AG04450 (cell line): ENCODE data around the gene PISD. TPM values are rescaled to one million over a fixed set of nuclear protein-coding genes. Genes with fewer than 3 reads are reported as not detected.

ENCODE experiments used
- CTCF ChIA-PET: fragments of 300-600, 350-600 bp; formaldehyde crosslinking; extraction: SDS; loops from one replicate; lab custom pipeline; 2022; ENCODE audit warnings: antibody characterized with exemption, inconsistent platforms; lab: Charles Lee
- POLR2A ChIA-PET: fragments of 350-600 bp; formaldehyde crosslinking; extraction: SDS; loops from one replicate; lab custom pipeline; 2021; ENCODE audit warnings: antibody characterized with exemption, inconsistent platforms; lab: Yijun Ruan, JAX
- DNase-seq: peaks from one replicate; pipeline ENCODE4 v3.0.0-alpha.2; 2011; ENCODE audit warnings: low read depth, low spot score
- H3K27ac ChIP-seq: one replicate; pipeline ENCODE4 v1.5.1; 2012; ENCODE audit warnings: low read depth, low read length, control low read depth
- H3K27me3 ChIP-seq: one replicate; pipeline ENCODE4 v1.6.0; 2012; ENCODE audit warnings: low read length; ENCODE audit not compliant: control insufficient read depth, insufficient read depth
- H3K4me3 ChIP-seq: 2 replicates; pipeline ENCODE4 v1.5.1; 2011; ENCODE audit warnings: mild to moderate bottlenecking, low read depth, low read length, control low read depth
- H3K9me3 ChIP-seq: 2 replicates; pipeline ENCODE4 v1.5.1; 2012; ENCODE audit warnings: low read length; ENCODE audit not compliant: control insufficient read depth, insufficient read depth
- polyA plus RNA-seq: library from polyadenylated mRNA; depleted of rRNA; stranded (reverse); fragments of >200 nt; gene quantifications from 2 replicates; pipeline ENCODE4 v1.2.3, GENCODE V29; 2011
- TF ChIP-seq, protein P1 (sequence below): IDR thresholded peaks from 2 replicates; pipeline ENCODE4 v1.5.1; 2011; ENCODE audit warnings: low read depth, low read length, control low read depth, inconsistent platforms

The PISD gene
- polyA plus RNA-seq, 1 experiment, result 21.6 TPM

DNA sequence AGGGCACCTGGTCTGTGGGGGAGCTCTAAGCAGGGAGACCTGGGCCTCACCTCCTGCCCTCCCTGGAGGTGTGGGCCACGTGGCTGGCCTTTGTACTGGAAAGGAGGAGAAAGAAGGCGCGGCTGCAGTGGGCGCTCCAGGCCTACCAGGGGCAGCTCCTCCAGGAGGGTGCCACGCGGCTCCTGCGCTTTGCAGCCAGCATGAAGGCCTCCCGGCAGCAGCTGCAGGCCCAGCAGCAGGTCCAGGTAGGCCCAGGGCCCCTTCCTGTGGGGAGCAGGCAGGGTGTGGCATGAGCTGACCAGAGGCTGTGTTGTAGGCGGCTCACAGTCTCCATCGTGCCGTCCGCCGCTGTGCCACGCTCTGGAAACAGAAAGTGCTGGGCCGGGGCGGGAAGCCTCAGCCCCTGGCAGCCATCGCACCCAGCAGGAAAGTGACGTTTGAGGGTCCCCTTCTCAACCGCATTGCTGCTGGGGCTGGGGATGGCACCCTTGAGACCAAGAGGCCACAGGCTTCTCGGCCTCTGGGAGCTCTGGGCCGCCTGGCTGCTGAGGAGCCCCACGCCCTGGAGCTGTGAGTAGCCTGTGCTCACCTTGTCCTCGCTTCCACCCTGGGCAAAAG is 48.6 kb downstream of the PISD start:
- H3K9me3 ChIP-seq, result no peaks in the 10 kb centered on the region; the same call in 1 of the 2 replicates
- ChIA-PET CTCF (interaction anchor here (1.2 kb wide), 1 partner anchor 162 kb away, joined by 3 read pairs; no protein-coding TSS in a partner anchor), POLR2A (interaction anchor here (1.1 kb wide), 1 partner anchor 17 kb away, joined by 3 read pairs; no protein-coding TSS in a partner anchor)
- no peak overlapping the region for H3K27ac ChIP-seq
- no peak overlapping the region for H3K4me3 ChIP-seq
- no peaks in the 10 kb centered on the region for H3K27me3 ChIP-seq
- no peak for DNase-seq
- TF ChIP-seq, protein P1, sequence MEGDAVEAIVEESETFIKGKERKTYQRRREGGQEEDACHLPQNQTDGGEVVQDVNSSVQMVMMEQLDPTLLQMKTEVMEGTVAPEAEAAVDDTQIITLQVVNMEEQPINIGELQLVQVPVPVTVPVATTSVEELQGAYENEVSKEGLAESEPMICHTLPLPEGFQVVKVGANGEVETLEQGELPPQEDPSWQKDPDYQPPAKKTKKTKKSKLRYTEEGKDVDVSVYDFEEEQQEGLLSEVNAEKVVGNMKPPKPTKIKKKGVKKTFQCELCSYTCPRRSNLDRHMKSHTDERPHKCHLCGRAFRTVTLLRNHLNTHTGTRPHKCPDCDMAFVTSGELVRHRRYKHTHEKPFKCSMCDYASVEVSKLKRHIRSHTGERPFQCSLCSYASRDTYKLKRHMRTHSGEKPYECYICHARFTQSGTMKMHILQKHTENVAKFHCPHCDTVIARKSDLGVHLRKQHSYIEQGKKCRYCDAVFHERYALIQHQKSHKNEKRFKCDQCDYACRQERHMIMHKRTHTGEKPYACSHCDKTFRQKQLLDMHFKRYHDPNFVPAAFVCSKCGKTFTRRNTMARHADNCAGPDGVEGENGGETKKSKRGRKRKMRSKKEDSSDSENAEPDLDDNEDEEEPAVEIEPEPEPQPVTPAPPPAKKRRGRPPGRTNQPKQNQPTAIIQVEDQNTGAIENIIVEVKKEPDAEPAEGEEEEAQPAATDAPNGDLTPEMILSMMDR, result no peak

DNA sequence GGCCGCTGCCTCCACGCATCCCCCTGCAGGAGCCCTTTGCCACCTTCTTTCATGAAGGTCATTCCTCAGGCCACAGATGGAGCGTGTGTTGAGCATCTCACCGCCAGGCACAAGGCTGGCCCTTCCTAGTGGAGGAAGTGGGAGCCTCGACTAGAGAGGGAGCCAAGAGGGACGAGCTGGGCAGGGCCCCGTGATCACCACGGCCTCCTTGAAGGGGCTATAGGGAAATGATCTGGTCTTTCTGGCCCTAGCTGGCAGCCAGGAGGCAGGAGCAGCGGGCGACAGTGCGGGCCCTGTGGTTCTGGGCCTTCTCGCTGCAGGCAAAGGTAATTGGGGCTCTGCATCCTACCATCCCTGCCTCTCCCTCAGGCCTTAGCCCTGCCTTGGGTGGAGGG is 49.1 kb downstream of the PISD start:
- TF ChIP-seq, protein P1, result no peak
- POLR2A ChIA-PET, result interaction anchor here (1.1 kb wide), 1 partner anchor 17 kb away, joined by 3 read pairs; no protein-coding TSS in a partner anchor
- Histone ChIP-seq H3K4me3 (no peak overlapping the region), H3K27me3 (no peaks in the 10 kb centered on the region), H3K9me3 (no peaks in the 10 kb centered on the region; the same call in 1 of the 2 replicates), H3K27ac (no peak overlapping the region)
- DNase-seq, result no peak
- CTCF ChIA-PET, result interaction anchor here (1.2 kb wide), 1 partner anchor 161 kb away, joined by 3 read pairs; no protein-coding TSS in a partner anchor

DNA sequence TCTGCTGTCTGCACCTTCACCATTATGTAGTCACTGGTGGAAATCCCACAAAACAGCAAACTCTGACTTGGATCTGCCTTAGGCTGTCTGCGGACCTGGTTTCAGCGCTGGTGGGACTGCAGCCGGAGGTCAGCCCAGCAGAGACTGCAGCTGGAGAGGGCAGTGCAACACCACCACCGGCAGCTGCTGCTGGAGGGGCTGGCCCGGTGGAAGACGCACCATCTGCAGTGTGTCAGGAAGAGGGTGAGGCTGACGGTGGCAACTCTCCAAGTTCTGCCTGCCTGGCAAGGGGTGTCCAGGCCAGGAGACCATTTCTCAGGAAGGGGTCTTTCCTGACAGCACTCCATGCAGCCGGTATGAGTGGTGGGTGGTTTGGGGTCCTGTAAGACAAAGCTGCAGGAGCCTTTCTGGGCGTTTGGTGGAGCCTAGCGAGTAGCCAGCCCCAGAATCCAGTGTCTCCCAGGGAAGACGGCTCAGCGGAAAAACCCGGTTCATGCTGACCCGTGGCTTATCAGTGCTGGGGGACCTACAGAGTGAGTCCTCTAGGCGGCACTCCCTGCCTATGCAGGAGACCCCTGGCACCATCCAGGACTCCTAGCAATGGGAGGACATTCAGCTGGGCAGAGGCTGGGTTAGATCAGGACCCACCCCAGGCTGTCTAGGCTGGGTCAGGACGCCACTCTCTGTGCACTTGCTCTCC is 50.8 kb downstream of the PISD start:
- no peaks in the 10 kb centered on the region; the same call in 1 of the 2 replicates for H3K9me3 ChIP-seq
- no peak for DNase-seq
- no peaks in the 10 kb centered on the region for H3K27me3 ChIP-seq
- H3K27ac ChIP-seq, result peak overlapping the region; percentile 31
- H3K4me3 ChIP-seq, result no peak overlapping the region
- POLR2A ChIA-PET, result interaction anchor here (0.6 to 1.4 kb wide), 4 partner anchors 9 to 134 kb away, joined by 3 to 4 read pairs (median 3); no protein-coding TSS in a partner anchor
- CTCF ChIA-PET, result interaction anchor here (1.0 to 1.2 kb wide), 2 partner anchors 8 to 50 kb away, joined by 3 to 5 read pairs; no protein-coding TSS in a partner anchor
- TF ChIP-seq, protein P1, result no peak

DNA sequence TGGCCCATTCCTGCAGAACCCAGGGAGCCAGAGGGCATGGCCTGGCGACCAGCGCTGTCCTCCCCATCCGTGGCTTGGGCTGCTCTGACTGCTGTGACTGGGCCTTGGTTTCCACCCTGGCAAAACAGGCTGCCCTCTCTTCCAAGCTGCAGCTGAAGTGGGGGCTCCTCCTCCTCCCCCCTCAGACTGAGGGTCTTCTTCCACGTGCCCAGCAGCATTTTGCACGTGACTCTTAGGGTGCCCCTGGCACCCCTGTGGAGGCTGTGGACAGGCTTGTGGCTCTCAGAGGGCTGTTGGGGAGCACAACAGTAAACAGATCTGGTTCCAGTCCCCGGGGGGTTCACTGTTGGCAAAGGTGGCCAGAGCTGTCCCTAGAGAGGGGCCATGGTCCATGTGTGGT is 51.4 kb downstream of the PISD start:
- no peaks in the 10 kb centered on the region for H3K27me3 ChIP-seq
- H3K27ac ChIP-seq, result no peak overlapping the region
- ChIA-PET CTCF (no interaction called here), POLR2A (interaction anchor here (0.6 to 1.4 kb wide), 3 partner anchors 8 to 134 kb away, joined by 3 to 4 read pairs (median 3); no protein-coding TSS in a partner anchor)
- TF ChIP-seq, protein P1, result no peak
- DNase-seq, result no peak
- H3K9me3 ChIP-seq, result no peaks in the 10 kb centered on the region; the same call in 1 of the 2 replicates
- H3K4me3 ChIP-seq, result no peak overlapping the region

DNA sequence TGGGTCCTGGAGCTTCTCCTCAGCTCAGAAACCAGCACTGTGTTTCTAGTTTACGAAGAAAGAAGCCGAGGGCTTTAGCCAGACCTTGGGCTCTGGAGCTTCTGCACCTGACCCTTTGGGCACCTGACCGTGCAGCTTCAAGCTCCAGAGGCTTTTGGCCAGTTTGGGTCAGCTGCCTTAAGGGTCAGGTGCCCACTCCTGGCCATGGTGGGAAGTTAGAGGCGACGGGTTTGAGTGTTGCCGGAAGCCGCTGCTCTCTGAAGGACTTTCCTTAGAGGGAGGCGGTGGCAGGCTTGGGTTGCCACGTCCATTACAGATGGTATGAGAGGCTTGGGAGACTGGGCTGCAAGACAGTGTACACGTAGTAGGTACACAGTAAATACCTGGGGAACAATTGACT is 52.3 kb downstream of the PISD start:
- H3K9me3 ChIP-seq, result no peaks in the 10 kb centered on the region; the same call in 1 of the 2 replicates
- H3K27ac ChIP-seq, result no peak overlapping the region
- ChIA-PET CTCF (interaction anchor here (1.0 kb wide), 1 partner anchor 53 kb away, joined by 3 read pairs; no protein-coding TSS in a partner anchor), POLR2A (no interaction called here)
- H3K27me3 ChIP-seq, result no peaks in the 10 kb centered on the region
- H3K4me3 ChIP-seq, result no peak overlapping the region
- no peak for DNase-seq
- TF ChIP-seq, protein P1, result no peak
